Mesothelial cell of epicardium (in vitro differentiated cells): ENCODE measurements around the gene SLC24A3. TPM values are rescaled to one million over a fixed set of nuclear protein-coding genes. Genes with fewer than 3 reads are reported as not detected.

Experiments
- DNase-seq, 2 experiments: peaks; one replicate each; pipeline ENCODE4 v3.0.0; 2021; ENCODE audit warnings: low spot score in 2 of 2; ENCODE audit not compliant: unreplicated experiment in 2 of 2
- H3K27ac Mint-ChIP-seq: 2 replicates; pipeline ENCODE4 v1.8.0; 2021; ENCODE audit warnings: mixed read lengths
- H3K27me3 Mint-ChIP-seq: 2 replicates; pipeline ENCODE4 v1.8.0; 2021; ENCODE audit warnings: low read depth, mixed read lengths
- H3K36me3 Mint-ChIP-seq: 2 replicates; pipeline ENCODE4 v1.8.0; 2021; ENCODE audit warnings: mixed read lengths
- H3K4me1 Mint-ChIP-seq: 2 replicates; pipeline ENCODE4 v1.8.0; 2021; ENCODE audit warnings: mixed read lengths
- H3K4me3 Mint-ChIP-seq: 2 replicates; pipeline ENCODE4 v1.8.0; 2021; ENCODE audit warnings: mild to moderate bottlenecking, moderate library complexity, mixed read lengths
- H3K9me3 Mint-ChIP-seq: 2 replicates; pipeline ENCODE4 v1.8.0; 2021; ENCODE audit warnings: mixed read lengths
- total RNA-seq: library from RNA; stranded (reverse); gene quantifications from 3 replicates; pipeline ENCODE4 v1.2.1, GENCODE V29; 2021
- TF ChIP-seq, protein P1 (sequence below): fragments of 200-600 bp; sonication (generic); IDR thresholded peaks from one replicate; pipeline ENCODE4 v1.5.0; 2021; ENCODE audit warnings: antibody characterized with exemption; ENCODE audit not compliant: unreplicated experiment

Gene SLC24A3
- total RNA-seq, 1 donor from 2014 or later = 3.2 TPM

- TF ChIP-seq, protein P1, sequence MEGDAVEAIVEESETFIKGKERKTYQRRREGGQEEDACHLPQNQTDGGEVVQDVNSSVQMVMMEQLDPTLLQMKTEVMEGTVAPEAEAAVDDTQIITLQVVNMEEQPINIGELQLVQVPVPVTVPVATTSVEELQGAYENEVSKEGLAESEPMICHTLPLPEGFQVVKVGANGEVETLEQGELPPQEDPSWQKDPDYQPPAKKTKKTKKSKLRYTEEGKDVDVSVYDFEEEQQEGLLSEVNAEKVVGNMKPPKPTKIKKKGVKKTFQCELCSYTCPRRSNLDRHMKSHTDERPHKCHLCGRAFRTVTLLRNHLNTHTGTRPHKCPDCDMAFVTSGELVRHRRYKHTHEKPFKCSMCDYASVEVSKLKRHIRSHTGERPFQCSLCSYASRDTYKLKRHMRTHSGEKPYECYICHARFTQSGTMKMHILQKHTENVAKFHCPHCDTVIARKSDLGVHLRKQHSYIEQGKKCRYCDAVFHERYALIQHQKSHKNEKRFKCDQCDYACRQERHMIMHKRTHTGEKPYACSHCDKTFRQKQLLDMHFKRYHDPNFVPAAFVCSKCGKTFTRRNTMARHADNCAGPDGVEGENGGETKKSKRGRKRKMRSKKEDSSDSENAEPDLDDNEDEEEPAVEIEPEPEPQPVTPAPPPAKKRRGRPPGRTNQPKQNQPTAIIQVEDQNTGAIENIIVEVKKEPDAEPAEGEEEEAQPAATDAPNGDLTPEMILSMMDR = no peak
- peaks cover 19% of the 10 kb centered on the region for H3K27me3 Mint-ChIP-seq
- no peaks in the 10 kb centered on the region for H3K36me3 Mint-ChIP-seq
- no peak overlapping the region for H3K4me3 Mint-ChIP-seq
- no peak overlapping the region for H3K27ac Mint-ChIP-seq
- H3K9me3 Mint-ChIP-seq = peaks cover 13% of the 10 kb centered on the region
- DNase-seq = no peak
- no peaks in the 10 kb centered on the region for H3K4me1 Mint-ChIP-seq
These were observed 86.2 kb downstream of the SLC24A3 start for GRCh38 chr20:19298652-19299051.

DNA sequence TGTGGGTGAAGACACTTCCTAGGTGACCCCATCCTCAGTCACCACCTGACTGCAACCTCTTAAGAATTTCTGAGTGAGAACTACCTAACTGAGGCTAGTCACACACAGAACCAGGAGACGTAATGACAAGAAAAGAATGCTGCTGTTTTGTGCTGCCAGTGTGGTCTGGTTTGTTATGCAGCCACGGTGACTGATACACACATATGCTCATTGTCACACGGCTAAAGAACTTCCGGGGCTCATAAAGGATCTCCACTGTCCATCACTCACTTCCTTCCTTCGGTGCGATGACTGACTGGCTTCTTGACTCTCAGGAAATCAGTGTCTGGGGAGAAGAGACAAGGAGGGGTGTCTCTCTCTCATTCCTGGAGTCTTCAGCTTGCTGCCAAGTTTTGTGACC is 88.0 kb downstream of the SLC24A3 start:
- Mint-ChIP-seq H3K36me3 (no peaks in the 10 kb centered on the region), H3K27me3 (peaks cover 15% of the 10 kb centered on the region), H3K4me1 (no peaks in the 10 kb centered on the region), H3K27ac (no peak overlapping the region), H3K4me3 (no peak overlapping the region), H3K9me3 (peaks cover 4% of the 10 kb centered on the region)
- DNase-seq = no peak
- TF ChIP-seq, protein P1 = no peak

GRCh38 chr20:19301142-19301541 is 88.7 kb downstream of the SLC24A3 start:
- DNase-seq = no peak
- no peak overlapping the region for H3K4me3 Mint-ChIP-seq
- TF ChIP-seq, protein P1 = no peak
- no peaks in the 10 kb centered on the region for H3K36me3 Mint-ChIP-seq
- H3K9me3 Mint-ChIP-seq = peaks cover 4% of the 10 kb centered on the region
- no peaks in the 10 kb centered on the region for H3K4me1 Mint-ChIP-seq
- peaks cover 12% of the 10 kb centered on the region for H3K27me3 Mint-ChIP-seq
- no peak overlapping the region for H3K27ac Mint-ChIP-seq

DNA sequence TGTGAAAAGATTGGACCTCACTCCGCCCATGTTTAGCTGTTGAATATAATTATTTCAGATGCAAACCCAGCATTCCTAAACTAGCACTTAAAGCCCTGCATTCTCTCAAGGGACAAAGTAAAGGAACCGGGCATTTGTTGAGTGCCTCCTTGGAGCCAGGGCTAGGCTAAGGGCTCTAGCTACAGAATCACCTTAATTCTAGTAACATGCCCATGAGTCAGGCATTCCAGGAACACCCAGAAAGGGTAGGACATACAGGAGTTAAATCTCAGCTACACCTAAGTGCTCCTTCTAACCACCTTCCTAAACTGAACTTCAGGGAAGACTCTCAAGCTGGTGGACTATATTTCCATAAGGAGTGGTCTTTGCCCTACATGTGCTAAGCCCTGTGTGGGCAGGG is 89.4 kb downstream of the SLC24A3 start:
- Mint-ChIP-seq H3K4me1 (no peaks in the 10 kb centered on the region), H3K9me3 (peaks cover 7% of the 10 kb centered on the region), H3K27me3 (peaks cover 9% of the 10 kb centered on the region), H3K27ac (no peak overlapping the region), H3K36me3 (no peaks in the 10 kb centered on the region), H3K4me3 (no peak overlapping the region)
- TF ChIP-seq, protein P1 = no peak
- DNase-seq = no peak

GRCh38 chr20:19302714-19303113 is 90.3 kb downstream of the SLC24A3 start:
- Mint-ChIP-seq H3K4me3 (no peak overlapping the region), H3K27ac (no peak overlapping the region), H3K9me3 (peaks cover 7% of the 10 kb centered on the region), H3K27me3 (peaks cover 7% of the 10 kb centered on the region), H3K4me1 (peaks cover 3% of the 10 kb centered on the region), H3K36me3 (no peaks in the 10 kb centered on the region)
- DNase-seq = no peak
- TF ChIP-seq, protein P1 = no peak

DNA sequence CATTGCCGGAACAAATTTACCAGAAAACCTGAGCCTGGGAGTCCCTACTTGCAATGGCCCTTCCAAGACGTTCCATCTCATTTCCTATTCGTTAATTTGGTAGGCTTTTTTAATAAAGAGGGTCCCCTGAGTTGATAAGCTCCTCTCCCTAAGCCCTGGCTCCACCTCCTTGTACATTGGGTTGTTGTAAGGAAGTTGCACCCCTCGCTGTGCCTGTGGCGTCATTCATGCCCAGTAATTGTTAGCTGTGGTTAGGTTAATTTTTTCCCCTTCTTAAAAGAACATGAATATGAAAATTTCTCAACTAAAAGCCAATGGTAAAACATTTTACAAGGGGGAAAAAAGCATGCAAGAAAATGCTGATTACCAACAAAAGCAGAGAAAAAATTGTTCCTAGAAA is 91.9 kb downstream of the SLC24A3 start:
- H3K27me3 Mint-ChIP-seq = no peaks in the 10 kb centered on the region
- H3K27ac Mint-ChIP-seq = no peak overlapping the region
- H3K9me3 Mint-ChIP-seq = peaks cover 3% of the 10 kb centered on the region
- H3K4me3 Mint-ChIP-seq = no peak overlapping the region
- H3K4me1 Mint-ChIP-seq = peaks cover 16% of the 10 kb centered on the region
- no peaks in the 10 kb centered on the region for H3K36me3 Mint-ChIP-seq
- no peak for DNase-seq
- TF ChIP-seq, protein P1 = no peak
